ENCODE measurements around the gene ITGA1.
A peak's percentile ranks its signal among the peaks of the same experiment; 100 is the strongest.

Gene ITGA1

GRCh38 chr5:52922384-52922783 is 134.7 kb downstream of the ITGA1 start (continued):
- TF ChIP-seq, protein P1, sequence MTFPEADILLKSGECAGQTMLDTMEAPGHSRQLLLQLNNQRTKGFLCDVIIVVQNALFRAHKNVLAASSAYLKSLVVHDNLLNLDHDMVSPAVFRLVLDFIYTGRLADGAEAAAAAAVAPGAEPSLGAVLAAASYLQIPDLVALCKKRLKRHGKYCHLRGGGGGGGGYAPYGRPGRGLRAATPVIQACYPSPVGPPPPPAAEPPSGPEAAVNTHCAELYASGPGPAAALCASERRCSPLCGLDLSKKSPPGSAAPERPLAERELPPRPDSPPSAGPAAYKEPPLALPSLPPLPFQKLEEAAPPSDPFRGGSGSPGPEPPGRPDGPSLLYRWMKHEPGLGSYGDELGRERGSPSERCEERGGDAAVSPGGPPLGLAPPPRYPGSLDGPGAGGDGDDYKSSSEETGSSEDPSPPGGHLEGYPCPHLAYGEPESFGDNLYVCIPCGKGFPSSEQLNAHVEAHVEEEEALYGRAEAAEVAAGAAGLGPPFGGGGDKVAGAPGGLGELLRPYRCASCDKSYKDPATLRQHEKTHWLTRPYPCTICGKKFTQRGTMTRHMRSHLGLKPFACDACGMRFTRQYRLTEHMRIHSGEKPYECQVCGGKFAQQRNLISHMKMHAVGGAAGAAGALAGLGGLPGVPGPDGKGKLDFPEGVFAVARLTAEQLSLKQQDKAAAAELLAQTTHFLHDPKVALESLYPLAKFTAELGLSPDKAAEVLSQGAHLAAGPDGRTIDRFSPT (tag by site-specific recombination; IDR thresholded peaks at IDR 0.05) = no peak
- TF ChIP-seq ZNF23 (tag by site-specific recombination; IDR thresholded peaks at IDR 0.05; ENCODE audit: borderline replicate concordance) (no peak), ZBTB48 (tag by site-specific recombination; IDR thresholded peaks at IDR 0.05) (peak; percentile 53; the same call in 1 of the 2 replicates), ZNF274 (IDR thresholded peaks at IDR 0.05; ENCODE audit: low read length) (no peak), ZNF274 (tag by site-specific recombination; IDR thresholded peaks at IDR 0.05; ENCODE audit: borderline replicate concordance) (no peak), KLF8 (tag by site-specific recombination; IDR thresholded peaks at IDR 0.05) (0 out of 2 replicates have a peak, but pooled peaks have one; percentile 46), MZF1 (tag by site-specific recombination; IDR thresholded peaks at IDR 0.05; ENCODE audit: borderline replicate concordance) (0 out of 2 replicates have a peak, but pooled peaks have one; percentile 64), ZEB2 (tag by site-specific recombination; IDR thresholded peaks at IDR 0.05) (0 out of 2 replicates have a peak, but pooled peaks have one; percentile 41), SCRT2 (tag by site-specific recombination; IDR thresholded peaks at IDR 0.05) (peak; percentile 96), HOXC10 (CRISPR knock-in tag; IDR thresholded peaks at IDR 0.05) (no peak), ZNF785 (tag by site-specific recombination; IDR thresholded peaks at IDR 0.05) (no peak), ZNF670 (tag by site-specific recombination; IDR thresholded peaks at IDR 0.05; ENCODE audit: low read depth) (no peak), ZNF560 (tag by site-specific recombination; IDR thresholded peaks at IDR 0.05; ENCODE audit: borderline replicate concordance) (no peak), ZNF214 (tag by site-specific recombination; IDR thresholded peaks at IDR 0.05; ENCODE audit: borderline replicate concordance) (no peak), ZNF416 (tag by site-specific recombination; IDR thresholded peaks at IDR 0.05) (no peak), ZBTB1 (tag by site-specific recombination; IDR thresholded peaks at IDR 0.05) (no peak), ZNF140 (tag by site-specific recombination; IDR thresholded peaks at IDR 0.05) (no peak), ZNF658 (tag by site-specific recombination; IDR thresholded peaks at IDR 0.05) (no peak), ZNF350 (tag by site-specific recombination; IDR thresholded peaks at IDR 0.05) (no peak), ZNF596 (tag by site-specific recombination; IDR thresholded peaks at IDR 0.05) (no peak), ZFHX2 (tag by site-specific recombination; conservative IDR thresholded peaks at IDR 0.05) (no peak), ZNF26 (tag by site-specific recombination; IDR thresholded peaks at IDR 0.05) (no peak), ZNF266 (tag by site-specific recombination; IDR thresholded peaks at IDR 0.05; ENCODE audit: low read depth) (no peak), ZNF629 (tag by site-specific recombination; IDR thresholded peaks at IDR 0.05) (peak; percentile 62; the same call in 1 of the 2 replicates), ZNF16 (tag by site-specific recombination; IDR thresholded peaks at IDR 0.05; ENCODE audit: low read depth) (no peak), SCRT1 (tag by site-specific recombination; IDR thresholded peaks at IDR 0.05; ENCODE audit: borderline replicate concordance) (peak; percentile 58; the same call in 1 of the 2 replicates), ZNF354C (tag by site-specific recombination; IDR thresholded peaks at IDR 0.05; ENCODE audit: borderline replicate concordance, low read depth) (no peak)
- TF ChIP-seq, protein P2, sequence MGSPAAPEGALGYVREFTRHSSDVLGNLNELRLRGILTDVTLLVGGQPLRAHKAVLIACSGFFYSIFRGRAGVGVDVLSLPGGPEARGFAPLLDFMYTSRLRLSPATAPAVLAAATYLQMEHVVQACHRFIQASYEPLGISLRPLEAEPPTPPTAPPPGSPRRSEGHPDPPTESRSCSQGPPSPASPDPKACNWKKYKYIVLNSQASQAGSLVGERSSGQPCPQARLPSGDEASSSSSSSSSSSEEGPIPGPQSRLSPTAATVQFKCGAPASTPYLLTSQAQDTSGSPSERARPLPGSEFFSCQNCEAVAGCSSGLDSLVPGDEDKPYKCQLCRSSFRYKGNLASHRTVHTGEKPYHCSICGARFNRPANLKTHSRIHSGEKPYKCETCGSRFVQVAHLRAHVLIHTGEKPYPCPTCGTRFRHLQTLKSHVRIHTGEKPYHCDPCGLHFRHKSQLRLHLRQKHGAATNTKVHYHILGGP (tag by site-specific recombination; IDR thresholded peaks at IDR 0.05) = no peak
- TF ChIP-seq, protein P3, sequence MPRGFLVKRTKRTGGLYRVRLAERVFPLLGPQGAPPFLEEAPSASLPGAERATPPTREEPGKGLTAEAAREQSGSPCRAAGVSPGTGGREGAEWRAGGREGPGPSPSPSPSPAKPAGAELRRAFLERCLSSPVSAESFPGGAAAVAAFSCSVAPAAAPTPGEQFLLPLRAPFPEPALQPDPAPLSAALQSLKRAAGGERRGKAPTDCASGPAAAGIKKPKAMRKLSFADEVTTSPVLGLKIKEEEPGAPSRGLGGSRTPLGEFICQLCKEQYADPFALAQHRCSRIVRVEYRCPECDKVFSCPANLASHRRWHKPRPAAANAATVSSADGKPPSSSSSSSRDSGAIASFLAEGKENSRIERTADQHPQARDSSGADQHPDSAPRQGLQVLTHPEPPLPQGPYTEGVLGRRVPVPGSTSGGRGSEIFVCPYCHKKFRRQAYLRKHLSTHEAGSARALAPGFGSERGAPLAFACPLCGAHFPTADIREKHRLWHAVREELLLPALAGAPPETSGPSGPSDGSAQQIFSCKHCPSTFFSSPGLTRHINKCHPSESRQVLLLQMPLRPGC (tag by site-specific recombination; IDR thresholded peaks at IDR 0.05) = peak; percentile 74
- TF ChIP-seq, protein P4, sequence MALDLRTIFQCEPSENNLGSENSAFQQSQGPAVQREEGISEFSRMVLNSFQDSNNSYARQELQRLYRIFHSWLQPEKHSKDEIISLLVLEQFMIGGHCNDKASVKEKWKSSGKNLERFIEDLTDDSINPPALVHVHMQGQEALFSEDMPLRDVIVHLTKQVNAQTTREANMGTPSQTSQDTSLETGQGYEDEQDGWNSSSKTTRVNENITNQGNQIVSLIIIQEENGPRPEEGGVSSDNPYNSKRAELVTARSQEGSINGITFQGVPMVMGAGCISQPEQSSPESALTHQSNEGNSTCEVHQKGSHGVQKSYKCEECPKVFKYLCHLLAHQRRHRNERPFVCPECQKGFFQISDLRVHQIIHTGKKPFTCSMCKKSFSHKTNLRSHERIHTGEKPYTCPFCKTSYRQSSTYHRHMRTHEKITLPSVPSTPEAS (tag by site-specific recombination; IDR thresholded peaks at IDR 0.05) = no peak
